SK-N-SH (cell line): Measurements from ENCODE around the gene RNF144B. TPM values are rescaled to one million over a fixed set of nuclear protein-coding genes. Genes with fewer than 3 reads are reported as not detected.

Source experiments
- CTCF ChIA-PET: fragments of 300-600, 350-600 bp; formaldehyde crosslinking; extraction: SDS; loops from one replicate; lab custom pipeline; 2021; lab: Yijun Ruan, JAX
- POLR2A ChIA-PET: fragments of 350-600 bp; sonication (Branson Sonifier 250); formaldehyde crosslinking; extraction: SDS; loops from one replicate; lab custom pipeline; 2020; ENCODE audit warnings: antibody characterized with exemption, inconsistent platforms; lab: Yijun Ruan, JAX
- DNase-seq: peaks from one replicate; pipeline ENCODE4 v3.0.0; 2012
- H2AFZ ChIP-seq: fragments of 200-600 bp; sonication (generic); 2 replicates; pipeline ENCODE4 v1.8.1; 2016; ENCODE audit warnings: antibody characterized with exemption, mild to moderate bottlenecking, low read depth
- H3F3A ChIP-seq: fragments of 200-600 bp; sonication (generic); replicated peaks from 2 replicates; pipeline ENCODE3; 2016; ENCODE audit warnings: antibody characterized with exemption, mild to moderate bottlenecking; ENCODE audit not compliant: insufficient read depth
- H3K27ac ChIP-seq, 2 experiments: fragments of 200-500 bp in 1 of 2; fragments of 200-600 bp in 1 of 2; sonication (Bioruptor generic) in 1 of 2; sonication (generic), shearing (Covaris generic) in 1 of 2; 2 replicates each; pipeline versions ENCODE4 v1.5.1 to v1.6.1; 2014 to 2016; ENCODE audit warnings: low read depth in 2 of 2, inconsistent platforms in 1 of 2, low read length in 1 of 2, mild to moderate bottlenecking in 1 of 2, mixed read lengths in 1 of 2
- H3K27me3 ChIP-seq: fragments of 200-600 bp; sonication (generic), shearing (Covaris generic); 2 replicates; pipeline ENCODE4 v1.6.1; 2016; ENCODE audit warnings: mixed run types; ENCODE audit not compliant: insufficient read depth
- H3K36me3 ChIP-seq, 2 experiments: fragments of 200-500 bp in 1 of 2; fragments of 200-600 bp in 1 of 2; sonication (Bioruptor generic) in 1 of 2; sonication (generic) in 1 of 2; replicated peaks in 1 of 2; 2 replicates each; pipeline versions ENCODE3 to v1.5.1; 2014 to 2016; ENCODE audit warnings: low read length in 1 of 2, mild to moderate bottlenecking in 1 of 2; ENCODE audit not compliant: insufficient read depth in 2 of 2, control insufficient read depth in 1 of 2
- H3K4me1 ChIP-seq, 2 experiments: fragments of 200-500 bp in 1 of 2; fragments of 200-600 bp in 1 of 2; sonication (Bioruptor generic) in 1 of 2; sonication (generic), shearing (Covaris generic) in 1 of 2; 2 replicates each; pipeline versions ENCODE4 v1.5.1 to v1.6.1; 2014 to 2016; ENCODE audit warnings: low read depth in 1 of 2, low read length in 1 of 2, mixed run types in 1 of 2; ENCODE audit not compliant: insufficient read depth in 2 of 2, control insufficient read depth in 1 of 2
- H3K4me2 ChIP-seq: fragments of 200-600 bp; sonication (generic), shearing (Covaris generic); 2 replicates; pipeline ENCODE4 v1.6.1; 2017; ENCODE audit warnings: mixed run types
- H3K4me3 ChIP-seq, 2 experiments: fragments of 200-500 bp in 1 of 2; fragments of 200-600 bp in 1 of 2; sonication (Bioruptor generic) in 1 of 2; sonication (generic), shearing (Covaris generic) in 1 of 2; 2 replicates each; pipeline versions ENCODE4 v1.5.1 to v1.8.1; 2014 to 2016; ENCODE audit warnings: low read depth in 2 of 2, inconsistent platforms in 1 of 2, low read length in 1 of 2, mild to moderate bottlenecking in 1 of 2, mixed read lengths in 1 of 2, moderate library complexity in 1 of 2
- H3K79me2 ChIP-seq: fragments of 200-600 bp; sonication (generic); 2 replicates; pipeline ENCODE4 v1.8.1; 2017; ENCODE audit warnings: mild to moderate bottlenecking; ENCODE audit not compliant: insufficient read depth
- H3K9ac ChIP-seq: fragments of 200-600 bp; sonication (generic); 2 replicates; pipeline ENCODE4 v1.6.1; 2017; ENCODE audit warnings: mixed run types
- H3K9me2 ChIP-seq: fragments of 200-600 bp; sonication (generic); 2 replicates; pipeline ENCODE4 v1.6.1; 2017; ENCODE audit warnings: mixed run types
- H3K9me3 ChIP-seq: fragments of 200-600 bp; sonication (generic); 2 replicates; pipeline ENCODE4 v1.6.1; 2017; ENCODE audit warnings: mixed run types, mild to moderate bottlenecking, moderate library complexity
- H4K20me1 ChIP-seq: fragments of 200-600 bp; sonication (generic); 2 replicates; pipeline ENCODE4 v1.6.1; 2017; ENCODE audit warnings: mild to moderate bottlenecking, mixed run types; ENCODE audit not compliant: insufficient read depth
- CTCF ChIP-seq: fragments of 200-600 bp; sonication (generic); IDR thresholded peaks from 2 replicates; pipeline ENCODE4 v1.6.1; 2017; ENCODE audit warnings: antibody characterized with exemption, mild to moderate bottlenecking, moderate library complexity
- EP300 ChIP-seq, 2 experiments: IDR thresholded peaks; 2 replicates each; pipeline versions ENCODE4 v1.4.0 to v1.6.1; 2012; ENCODE audit warnings: borderline replicate concordance in 1 of 2, low read depth in 1 of 2, low read length in 1 of 2
- FOXJ3 ChIP-seq: sonication (generic); formaldehyde crosslinking; IDR thresholded peaks from 2 replicates; pipeline ENCODE4 v1.5.1; 2020; ENCODE audit warnings: mild to moderate bottlenecking, missing genetic modification reagents
- GATA2 ChIP-seq: sonication (generic); formaldehyde crosslinking; IDR thresholded peaks from 2 replicates; pipeline ENCODE4 v1.5.0; 2020; ENCODE audit warnings: mild to moderate bottlenecking, missing genetic modification reagents
- IRF3 ChIP-seq: fragments of 150-350 bp; IDR thresholded peaks from 2 replicates; pipeline ENCODE4 v1.6.1; 2016; ENCODE audit warnings: mild to moderate bottlenecking, low read depth, low read length
- JUND ChIP-seq: IDR thresholded peaks from 2 replicates; pipeline ENCODE4 v1.4.0; 2012
- NFIC ChIP-seq: IDR thresholded peaks from 2 replicates; pipeline ENCODE4 v1.4.0; 2012; ENCODE audit warnings: borderline replicate concordance
- PBX3 ChIP-seq: IDR thresholded peaks from 2 replicates; pipeline ENCODE4; 2012
- POLR2AphosphoS5 ChIP-seq: IDR thresholded peaks from 2 replicates; pipeline ENCODE4 v1.6.1; 2012; ENCODE audit warnings: low read depth, low read length
- SMC3 ChIP-seq: IDR thresholded peaks from 2 replicates; pipeline ENCODE4 v1.6.1; 2012; ENCODE audit warnings: low read depth, low read length, improper control_type of control experiment
- TCF12 ChIP-seq: IDR thresholded peaks from 2 replicates; pipeline ENCODE4 v1.4.0; 2012
- ZBTB33 ChIP-seq: IDR thresholded peaks from 2 replicates; pipeline ENCODE4 v1.4.0; 2012; ENCODE audit warnings: low read depth, borderline replicate concordance
- WGBS: methylation state at CpG from one replicate; pipeline ENCODE4 v1.1.6; 2017; ENCODE audit warnings: low lambda C conversion rate; 5-methylcytosine and 5-hydroxymethylcytosine counted together
- polyA plus RNA-seq, 3 experiments: library from polyadenylated mRNA; depleted of rRNA; stranded (reverse); fragments of >200 nt; gene quantifications; 2 replicates each; pipeline ENCODE4 v1.2.3, GENCODE V29; 2012

The RNF144B gene
- polyA plus RNA-seq, 1 of the 3 experiments (the other 2 are of a cell fraction) = 1.2 TPM

- Histone ChIP-seq H3K4me2 (peak overlapping the region; percentile 32; the same call in 1 of the 2 replicates), H3F3A (no peaks in the 10 kb centered on the region), H3K4me3 (no peak overlapping the region), H3K4me1 (peaks cover 0 to 6% of the 10 kb centered on the region in 2 experiments; a peak in 2 of 4 replicates), H3K9me3 (no peaks in the 10 kb centered on the region), H3K9me2 (no peaks in the 10 kb centered on the region), H2AFZ (peak overlapping the region; percentile 30; the same call in 1 of the 2 replicates), H4K20me1 (no peaks in the 10 kb centered on the region), H3K9ac (no peak overlapping the region), H3K27me3 (no peaks in the 10 kb centered on the region), H3K27ac (peak overlapping the region; percentile 66 to 81), H3K79me2 (no peaks in the 10 kb centered on the region), H3K36me3 (no peaks in the 10 kb centered on the region)
- TF ChIP-seq PBX3 = peak; percentile 47
- TF ChIP-seq POLR2AphosphoS5 = peak; percentile 22; the same call in 1 of the 2 replicates
- TF ChIP-seq FOXJ3 (CRISPR knock-in tag) = no peak
- no peak for TF ChIP-seq IRF3
- peak; percentile 24 to 35; a peak in 1 of 4 replicates for TF ChIP-seq EP300 (IDR thresholded peaks at IDR 0.05; ENCODE audit: borderline replicate concordance in 1 of 2, low read depth in 1 of 2, low read length in 1 of 2)
- peak; percentile 38 for TF ChIP-seq NFIC
- TF ChIP-seq TCF12 = peak; percentile 85
- POLR2A ChIA-PET = no interaction called here
- CTCF ChIA-PET = no interaction called here
- 45% methylated on average over 4 of the region's 4 CpGs for WGBS
- DNase-seq = no peak
Measured at GRCh38 chr6:18415671-18416340, 28.7 kb downstream of the RNF144B start.

GRCh38 chr6:18416341-18416679 is 29.2 kb downstream of the RNF144B start:
- CTCF ChIA-PET = no interaction called here

More at GRCh38 chr6:18416341-18416679, 29.2 kb downstream of the RNF144B start:
- Histone ChIP-seq H2AFZ (peak overlapping the region; percentile 30; the same call in 1 of the 2 replicates), H3K4me2 (peak overlapping the region; percentile 32; the same call in 1 of the 2 replicates), H3K27ac (peak overlapping the region; percentile 66 to 81), H3K9ac (no peak overlapping the region), H3K9me3 (no peaks in the 10 kb centered on the region), H3K9me2 (no peaks in the 10 kb centered on the region), H3K27me3 (no peaks in the 10 kb centered on the region), H3K36me3 (no peaks in the 10 kb centered on the region), H3K79me2 (no peaks in the 10 kb centered on the region), H3K4me3 (no peak overlapping the region), H3F3A (no peaks in the 10 kb centered on the region), H4K20me1 (no peaks in the 10 kb centered on the region), H3K4me1 (peaks cover 0 to 6% of the 10 kb centered on the region in 2 experiments; a peak in 2 of 4 replicates)
- POLR2A ChIA-PET = no interaction called here
- no peak for DNase-seq
- 17% methylated on average over 2 of the region's 2 CpGs for WGBS
- TF ChIP-seq ZBTB33 (no peak), SMC3 (no peak), POLR2AphosphoS5 (no peak), EP300 (IDR thresholded peaks at IDR 0.05; ENCODE audit: borderline replicate concordance in 1 of 2, low read depth in 1 of 2, low read length in 1 of 2) (no peak), CTCF (no peak), GATA2 (CRISPR knock-in tag) (no peak), NFIC (no peak), JUND (no peak)
